ENCODE measurements around the gene ETDB.
"Not testable (repeated sequence)": the region's sequence is repeated elsewhere in the genome, so short reads cannot be mapped to it uniquely, and the experiment has no call there.

The ETDB gene

DNA sequence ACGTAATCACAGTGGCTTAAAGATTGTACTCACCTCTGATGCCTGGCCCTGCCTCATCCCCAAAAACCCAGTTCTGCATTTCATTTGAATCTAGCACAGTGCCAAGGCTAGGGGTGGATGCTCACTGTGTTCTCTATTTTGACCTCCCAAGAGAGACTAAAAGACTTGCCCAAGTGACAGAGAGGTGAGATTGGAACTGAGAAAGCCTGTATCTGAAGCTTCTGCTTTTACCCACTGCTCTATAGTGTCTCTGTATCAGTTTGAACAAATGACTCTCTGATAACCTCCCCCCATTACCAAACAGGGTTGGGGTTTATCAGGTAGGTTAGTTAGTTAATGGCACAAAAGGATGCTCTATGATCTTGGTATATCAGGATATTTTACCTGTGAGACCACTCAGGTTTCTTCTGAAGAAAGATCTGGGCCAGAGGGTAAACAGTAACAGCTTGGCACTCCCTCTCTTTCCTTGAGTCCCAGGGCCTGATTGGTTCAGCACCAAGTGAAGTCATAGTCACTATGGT, at the start of gene ETDB:
Gene ETDB (minus strand): TSS at position 471 of the 521 bp plus-strand sequence. CDS start 1,265 bp downstream, outside the sequence.
- DNase-seq, result not testable (repeated sequence)

DNA sequence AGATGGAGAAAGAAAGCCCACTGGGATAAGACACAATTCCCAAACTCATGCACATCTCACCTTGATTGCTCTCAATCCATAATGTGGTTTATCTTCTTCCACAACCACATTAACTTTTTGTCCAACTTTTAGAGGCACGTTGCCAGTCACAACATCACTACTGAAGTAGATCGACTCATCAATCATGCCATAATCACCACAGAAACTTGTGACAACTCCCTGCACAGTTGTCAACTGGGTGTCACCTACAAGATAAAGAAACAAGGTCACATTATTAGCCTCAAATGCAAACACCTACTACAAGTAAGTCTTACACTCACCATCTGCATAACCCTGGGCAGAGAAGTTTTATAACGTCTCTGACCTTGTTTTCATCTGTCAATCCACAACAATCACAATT, 49.2 kb upstream of the ETDB start:
- DNase-seq, result not testable (repeated sequence)

DNA sequence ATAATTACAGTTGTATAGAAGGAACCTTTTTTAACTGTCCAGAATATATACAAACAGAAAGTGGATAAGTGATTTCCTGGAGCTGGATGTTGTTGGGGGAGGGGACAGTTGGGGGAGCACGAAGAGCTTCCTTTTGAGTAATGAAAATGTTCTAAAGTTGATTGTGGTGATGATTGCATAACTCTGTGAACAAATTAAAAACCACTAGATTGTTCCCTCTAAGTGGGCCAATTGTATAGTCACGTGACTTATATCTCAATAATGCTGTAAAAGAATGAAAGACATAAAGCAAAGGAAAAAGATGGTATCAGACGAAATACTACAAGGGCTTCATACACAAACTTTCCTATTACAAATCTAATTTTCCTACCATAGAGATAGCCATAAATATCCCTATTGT, 48.2 kb upstream of the ETDB start:
- DNase-seq, result no peak

DNA sequence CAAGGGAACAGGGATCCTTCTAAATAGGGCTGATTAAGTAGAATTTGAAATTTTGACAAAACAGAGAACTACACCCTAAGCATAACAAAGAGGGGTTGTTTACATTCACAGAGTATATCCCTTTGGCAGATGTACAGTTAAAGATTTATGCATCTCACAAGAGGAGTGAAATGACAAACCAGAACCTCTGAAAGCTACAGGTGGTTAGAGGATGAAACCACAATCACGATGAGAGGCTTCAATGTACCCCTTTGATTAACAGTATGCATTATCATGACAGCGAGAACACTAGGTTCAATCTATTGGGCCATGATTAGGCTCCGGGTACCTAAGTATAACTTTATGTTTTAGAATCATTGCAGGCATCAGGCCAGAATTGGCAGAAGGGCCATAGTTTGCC, 34.4 kb upstream of the ETDB start:
- not testable (repeated sequence) for DNase-seq

DNA sequence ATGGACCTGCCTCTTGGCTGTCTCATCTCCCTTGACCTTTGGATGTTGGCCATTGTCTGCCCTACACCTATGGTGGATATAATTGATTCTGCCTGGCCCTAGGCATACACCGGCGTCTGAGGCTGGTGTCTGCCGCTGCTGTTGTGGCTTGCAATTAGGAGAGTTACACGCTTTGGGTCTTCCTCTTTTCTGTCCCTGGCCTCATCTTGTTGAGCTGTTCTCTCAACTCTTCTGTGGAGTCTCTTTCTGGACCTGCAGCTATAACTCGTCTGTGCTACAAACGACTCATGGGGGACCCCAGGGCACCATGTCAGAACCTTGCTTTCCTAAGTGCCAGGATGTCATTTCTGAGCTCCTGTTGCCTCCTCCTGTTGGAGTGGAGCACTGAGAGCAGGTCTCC, 5.8 kb upstream of the ETDB start:
- not testable (repeated sequence) for DNase-seq

DNA sequence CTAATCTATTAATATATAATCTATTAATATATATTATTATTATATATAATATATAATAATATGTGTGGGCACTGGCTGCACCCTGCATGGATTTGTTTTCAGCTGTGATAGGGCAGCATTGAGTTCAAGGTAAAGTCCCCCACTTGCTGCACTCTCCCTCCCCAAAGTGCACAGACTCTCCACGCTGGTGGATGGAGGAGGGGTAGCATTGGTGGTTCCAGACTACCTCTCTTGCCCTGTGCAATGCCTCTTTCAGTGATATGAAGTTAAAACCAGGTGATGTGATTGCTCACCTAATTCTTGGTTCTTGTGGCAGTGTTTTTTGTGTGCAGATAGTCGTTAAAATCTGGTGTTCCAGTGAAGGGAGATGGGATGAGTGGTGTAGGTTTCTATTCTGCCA, 4.3 kb downstream of the ETDB start:
- not testable (repeated sequence) for DNase-seq

DNA sequence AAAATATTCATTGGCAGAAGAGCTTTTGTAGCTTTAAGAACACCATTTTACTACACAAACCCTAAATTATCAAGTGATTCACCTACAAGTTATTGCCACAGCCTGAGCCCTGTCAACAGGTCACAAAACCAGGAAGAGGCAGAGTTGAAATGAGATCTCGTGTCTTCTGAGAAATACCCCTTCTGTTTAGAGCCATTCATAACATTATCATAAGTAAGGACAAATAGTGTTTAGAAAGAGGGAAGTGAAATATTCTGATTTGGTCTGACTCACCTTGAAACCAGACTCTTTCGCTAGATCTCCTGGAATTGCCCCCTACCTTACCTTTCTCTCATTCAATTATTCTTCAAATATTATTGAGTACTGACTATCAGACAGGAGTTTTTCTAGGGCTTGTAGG, 5.9 kb downstream of the ETDB start:
- DNase-seq, result no peak

DNA sequence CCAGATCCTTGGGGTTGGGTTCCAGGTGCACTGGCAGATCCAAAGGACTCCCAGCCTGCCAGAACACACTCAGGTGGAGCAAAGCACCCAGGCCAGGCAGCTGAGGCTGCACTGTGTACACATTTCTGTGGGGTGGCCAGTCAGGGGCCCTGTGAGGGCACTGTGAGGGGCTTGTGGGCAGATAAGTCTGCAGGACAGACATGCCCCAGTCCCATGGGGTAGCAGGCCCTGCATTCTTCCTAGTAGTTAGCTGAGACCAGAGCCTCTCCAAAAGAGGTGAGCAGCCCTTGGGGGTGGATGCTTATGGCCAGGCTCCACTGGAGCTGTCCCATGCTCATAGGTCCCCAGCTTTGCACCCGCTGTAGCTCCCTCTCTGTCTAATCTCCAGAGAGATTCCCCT, 7.6 kb downstream of the ETDB start:
- DNase-seq, result no peak

DNA sequence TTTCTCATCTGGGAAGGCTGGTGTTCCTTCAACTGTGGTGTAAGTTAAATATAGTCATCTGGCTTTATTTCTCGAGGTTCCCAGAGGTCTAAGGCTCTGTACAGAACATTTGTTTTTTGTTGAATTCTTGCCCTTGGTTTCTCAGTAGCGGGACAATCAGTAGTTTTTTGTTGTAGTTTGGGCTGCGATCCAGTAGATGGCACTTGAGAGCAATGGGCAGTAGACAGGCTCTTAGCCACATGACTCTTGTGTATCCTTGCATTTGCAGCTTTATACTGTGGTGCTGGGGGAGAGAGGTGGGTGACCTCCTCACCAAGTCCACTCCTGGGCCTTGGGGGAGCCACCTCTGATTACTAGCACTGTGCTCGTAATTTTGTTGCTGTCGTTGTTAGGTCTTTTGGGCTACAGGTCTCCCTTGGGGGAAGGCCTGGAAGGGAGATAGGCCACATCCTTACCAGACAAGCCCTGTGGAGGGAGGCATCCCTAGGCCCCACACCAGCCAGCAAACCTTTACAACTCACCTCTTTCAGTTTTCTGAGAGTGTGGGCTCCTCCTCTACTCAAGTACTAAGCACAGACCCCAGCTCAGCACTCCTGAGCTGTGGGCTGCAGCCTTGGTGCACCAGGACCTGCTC, 8.1 kb downstream of the ETDB start:
- DNase-seq, result peak in 1 of 2 donors; percentile 50

DNA sequence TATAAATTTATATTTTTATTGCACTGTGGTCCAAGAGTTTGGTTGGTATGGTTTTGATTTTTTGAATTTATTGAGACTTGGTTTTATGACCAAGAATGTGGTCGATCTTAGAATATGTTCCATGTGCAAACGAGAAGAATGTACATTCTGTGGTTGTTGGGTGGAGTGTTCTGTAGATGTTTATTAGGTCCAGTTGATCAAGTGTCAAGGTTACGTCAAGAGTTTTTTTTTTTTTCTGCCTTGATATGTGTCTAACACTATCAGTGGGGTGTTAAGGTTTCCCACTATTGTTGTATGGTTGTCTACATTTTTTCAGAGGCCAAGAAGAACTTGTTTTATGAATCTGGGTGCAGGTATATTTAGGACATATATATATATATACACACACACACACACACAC, 10.8 kb downstream of the ETDB start:
- no peak for DNase-seq

DNA sequence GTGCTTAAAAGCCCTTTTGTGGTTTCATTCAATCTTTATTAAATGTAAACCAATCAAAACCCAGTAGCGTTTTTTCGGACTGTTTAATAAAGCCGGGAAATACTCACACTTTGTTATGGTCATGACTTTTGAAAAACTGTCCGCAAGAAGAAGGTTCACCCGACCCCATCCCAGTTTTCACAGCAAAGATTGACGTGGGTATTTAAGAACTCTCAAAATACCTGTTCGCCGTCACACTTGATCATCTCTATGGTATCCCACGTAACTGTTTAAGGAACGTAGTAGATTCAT, 20.9 kb downstream of the ETDB start:
- no peak for DNase-seq

DNA sequence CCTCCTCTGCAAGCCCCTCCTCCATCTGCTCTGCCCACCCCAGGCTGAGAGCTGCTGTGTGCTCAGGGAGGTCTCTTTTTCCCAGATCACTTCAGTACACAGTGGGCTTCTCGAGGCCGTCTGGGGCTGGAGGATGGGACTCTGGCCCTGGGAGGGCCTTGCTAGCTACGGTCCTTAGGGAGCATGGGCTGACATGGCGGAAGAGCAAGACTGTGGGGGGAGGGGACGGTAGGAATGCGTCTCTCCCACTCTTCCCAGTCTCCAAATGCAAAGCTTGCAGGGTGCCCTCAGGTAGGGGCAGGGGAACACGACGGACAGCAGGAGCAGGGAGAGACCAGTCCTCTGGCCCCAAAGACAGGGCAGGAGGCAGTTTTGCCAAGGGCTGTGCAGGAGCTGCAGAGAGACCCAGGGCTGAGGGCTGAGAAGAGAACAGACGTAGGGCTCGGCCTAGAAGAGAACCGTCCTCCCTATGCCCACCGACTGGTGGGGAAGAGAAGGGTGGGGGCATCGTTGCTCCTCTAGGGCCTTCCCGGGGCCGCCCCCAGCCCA, 23.1 kb downstream of the ETDB start:
- not testable (repeated sequence) for DNase-seq

DNA sequence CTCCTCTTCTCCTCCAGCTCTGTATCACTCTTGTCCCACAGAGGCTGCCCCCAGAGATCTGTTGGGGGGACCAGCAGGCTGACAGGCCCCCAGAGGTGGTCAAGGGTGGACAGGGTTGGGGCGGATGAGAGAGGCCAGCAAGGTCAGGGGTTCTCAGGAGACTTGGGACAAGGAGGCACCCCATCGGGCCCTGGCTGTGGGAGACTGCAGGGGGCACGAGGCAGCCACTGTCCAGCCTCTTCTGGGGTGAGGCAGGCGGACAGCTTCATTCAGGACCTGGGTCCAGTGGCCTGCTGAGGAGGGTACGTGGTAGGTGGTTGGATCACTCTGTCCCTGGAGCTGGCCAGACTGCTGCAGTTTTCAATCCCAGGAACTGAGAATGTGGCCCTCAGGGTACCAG, 24.6 kb downstream of the ETDB start:
- DNase-seq, result no peak

DNA sequence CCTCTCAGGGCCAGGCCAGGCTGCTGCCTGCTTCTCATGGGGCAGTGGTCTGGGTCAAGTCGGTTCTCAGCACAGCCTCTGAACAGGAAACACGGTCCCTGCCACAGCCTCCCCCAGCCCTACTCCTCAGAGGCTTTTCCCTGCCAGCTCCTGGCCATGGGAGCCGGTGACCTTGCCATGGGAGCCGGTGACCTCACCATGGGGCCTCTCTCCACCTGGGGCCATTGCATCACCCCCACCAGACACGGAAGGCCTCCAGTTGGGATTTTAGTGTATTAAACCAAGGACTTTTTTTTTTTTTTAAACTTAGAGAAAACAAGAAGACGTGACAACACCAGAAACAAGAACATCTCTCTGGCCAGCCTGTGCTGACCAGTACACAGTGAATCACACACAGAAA, 25.6 kb downstream of the ETDB start:
- no peak for DNase-seq

DNA sequence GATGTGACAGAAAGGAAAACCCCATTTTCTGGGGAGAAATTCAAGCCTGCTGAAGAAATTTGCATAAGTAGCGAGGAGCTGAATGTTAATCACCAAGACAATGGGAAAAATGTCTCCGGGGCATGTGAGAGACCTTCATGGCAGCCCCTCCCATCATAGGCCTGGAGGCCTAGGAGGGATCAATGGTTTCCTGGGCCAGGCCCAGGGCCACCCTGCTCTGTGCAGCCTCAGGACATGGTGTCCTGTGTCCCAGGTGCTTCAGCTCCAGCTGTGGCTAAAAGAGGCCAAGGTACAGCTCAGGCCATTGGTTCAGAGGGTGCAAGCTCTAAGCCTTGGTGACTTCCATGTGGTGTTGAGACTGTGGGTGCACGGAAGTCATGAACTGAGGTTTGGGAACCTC, 31.2 kb downstream of the ETDB start:
- no peak for DNase-seq

DNA sequence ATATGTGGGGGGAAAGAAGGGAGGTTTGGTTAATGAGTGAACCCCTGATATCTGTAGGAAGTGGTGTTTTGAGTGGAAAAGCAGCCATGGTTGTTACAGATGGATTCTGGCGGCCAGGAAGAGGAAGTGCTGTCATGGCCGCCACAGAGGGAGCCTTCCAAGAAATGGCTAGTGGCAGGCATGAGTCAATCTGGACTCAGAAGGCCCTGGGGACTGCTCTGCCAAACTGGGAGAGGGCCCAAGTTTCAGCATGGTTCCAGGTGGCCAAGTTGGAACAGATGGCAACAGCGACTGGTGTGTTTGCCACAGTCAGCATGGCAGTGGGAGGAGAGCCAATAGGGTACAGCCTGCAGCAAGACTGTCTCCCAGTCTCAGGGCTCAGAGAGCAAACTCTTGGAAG, 32.5 kb downstream of the ETDB start:
- DNase-seq, result no peak

DNA sequence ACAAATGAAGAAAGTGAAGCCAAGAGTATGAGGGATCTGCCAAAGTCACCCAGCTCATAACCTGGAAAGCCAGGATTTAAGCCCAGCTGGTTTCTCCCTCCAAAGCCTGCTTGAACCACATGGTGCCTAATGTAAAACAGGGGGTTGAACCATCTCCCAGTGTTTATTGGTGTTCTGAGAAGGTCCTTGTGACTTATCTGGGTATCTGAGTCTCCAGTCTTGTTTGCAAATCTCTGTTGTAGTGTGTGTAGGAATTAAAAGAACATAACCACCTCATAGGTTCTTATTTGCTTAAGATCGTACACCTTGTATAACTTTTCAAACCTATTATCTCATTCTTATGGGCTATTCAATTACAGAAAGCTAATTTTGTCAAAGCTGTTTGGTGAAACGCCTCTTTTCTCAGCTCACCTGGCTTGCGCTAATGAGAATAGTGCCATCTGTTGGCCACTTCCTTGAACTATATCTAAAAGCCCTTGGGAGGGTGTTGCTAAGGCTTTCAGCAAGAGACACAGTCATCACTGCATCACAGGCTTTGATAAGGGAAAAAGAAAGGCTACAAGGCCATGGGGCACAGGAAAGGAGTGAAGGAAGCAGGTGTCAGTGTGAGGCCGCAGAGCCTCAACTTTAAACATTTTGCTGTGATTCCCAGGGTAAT, 34.0 kb downstream of the ETDB start:
- DNase-seq, result peak; percentile 39 to 69

DNA sequence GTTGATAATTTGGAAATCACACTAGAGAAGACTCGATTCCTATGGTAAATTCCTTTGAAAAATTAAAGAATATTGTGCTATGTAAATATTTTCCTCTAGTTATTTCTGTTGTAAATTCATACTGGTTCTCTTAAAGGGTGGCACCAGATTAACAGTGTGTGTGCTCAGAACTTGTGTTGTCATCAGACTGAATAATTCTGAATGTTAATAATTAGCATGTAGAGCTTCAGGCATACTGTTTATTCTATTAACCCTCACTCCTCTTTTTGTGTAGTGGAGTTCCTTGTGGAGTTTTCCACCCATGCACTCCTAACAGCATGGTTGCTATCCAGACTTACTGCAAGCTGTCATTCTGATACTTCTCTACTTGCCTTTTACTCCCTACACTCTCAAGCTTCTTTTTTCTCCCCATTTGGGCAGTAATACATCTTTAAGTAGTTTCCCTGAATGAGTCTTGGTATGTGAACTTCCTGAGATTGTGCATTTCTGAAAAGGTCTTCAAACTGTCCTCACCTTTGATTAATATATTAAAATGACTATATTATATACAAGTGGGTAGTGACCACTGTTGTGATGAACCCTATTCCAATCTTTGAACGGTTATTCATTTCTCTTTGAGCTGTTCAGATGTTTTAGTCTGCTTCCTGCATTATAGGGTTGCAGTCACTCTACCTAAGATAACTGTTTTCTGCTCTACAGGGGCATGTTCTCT, 38.5 kb downstream of the ETDB start:
- no peak for DNase-seq
